HCT116 (cell line): ENCODE measurements around the gene NDUFAF7.

Experiments used
- EZH2 ChIP-seq: fragments of 200-600 bp; sonication (generic); IDR thresholded peaks from 2 replicates; pipeline ENCODE4 v1.6.1; 2017; ENCODE audit warnings: antibody characterized with exemption, mixed run types
- POLR2A ChIP-seq: IDR thresholded peaks from 2 replicates; pipeline ENCODE4 v1.7.0; 2011; ENCODE audit warnings: borderline replicate concordance; ENCODE audit not compliant: insufficient read depth, insufficient read length; ENCODE audit errors: extremely low read depth
- TF ChIP-seq, protein P1 (sequence below), 3 experiments: fragments of 200-600 bp in 1 of 3; sonication (generic) in 1 of 3; IDR thresholded peaks in 2 of 3; conservative IDR thresholded peaks in 1 of 3; 2 replicates each; pipeline ENCODE4 v1.5.1; 2012 to 2017; ENCODE audit warnings: low read depth in 2 of 3, low read length in 2 of 3, antibody characterized with exemption in 1 of 3, borderline replicate concordance in 1 of 3, control low read depth in 1 of 3, mild to moderate bottlenecking in 1 of 3, mixed read lengths in 1 of 3, mixed run types in 1 of 3, moderate library complexity in 1 of 3; ENCODE audit not compliant: insufficient read depth in 1 of 3

DNA sequence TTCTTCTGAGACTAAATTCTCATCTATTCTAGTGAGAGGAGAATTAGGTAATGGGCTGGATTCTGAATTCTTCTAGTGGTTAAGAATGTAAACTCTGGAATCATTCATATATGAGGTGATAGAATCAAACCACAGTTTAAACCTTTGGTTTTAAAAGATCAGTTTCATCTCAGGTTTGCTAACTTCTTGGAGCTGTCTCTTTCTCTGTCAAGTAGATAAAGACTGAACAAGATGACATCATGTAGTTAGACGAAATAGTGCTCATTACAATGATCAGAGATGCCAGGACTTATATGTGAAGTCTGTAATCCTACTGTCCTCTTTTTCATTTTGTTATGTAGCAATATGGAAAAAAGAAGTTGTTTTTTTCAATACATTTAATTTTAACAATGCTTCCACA is 30.2 kb upstream of the NDUFAF7 start:
- TF ChIP-seq EZH2 (no peak), POLR2A (no peak)
- TF ChIP-seq, protein P1, sequence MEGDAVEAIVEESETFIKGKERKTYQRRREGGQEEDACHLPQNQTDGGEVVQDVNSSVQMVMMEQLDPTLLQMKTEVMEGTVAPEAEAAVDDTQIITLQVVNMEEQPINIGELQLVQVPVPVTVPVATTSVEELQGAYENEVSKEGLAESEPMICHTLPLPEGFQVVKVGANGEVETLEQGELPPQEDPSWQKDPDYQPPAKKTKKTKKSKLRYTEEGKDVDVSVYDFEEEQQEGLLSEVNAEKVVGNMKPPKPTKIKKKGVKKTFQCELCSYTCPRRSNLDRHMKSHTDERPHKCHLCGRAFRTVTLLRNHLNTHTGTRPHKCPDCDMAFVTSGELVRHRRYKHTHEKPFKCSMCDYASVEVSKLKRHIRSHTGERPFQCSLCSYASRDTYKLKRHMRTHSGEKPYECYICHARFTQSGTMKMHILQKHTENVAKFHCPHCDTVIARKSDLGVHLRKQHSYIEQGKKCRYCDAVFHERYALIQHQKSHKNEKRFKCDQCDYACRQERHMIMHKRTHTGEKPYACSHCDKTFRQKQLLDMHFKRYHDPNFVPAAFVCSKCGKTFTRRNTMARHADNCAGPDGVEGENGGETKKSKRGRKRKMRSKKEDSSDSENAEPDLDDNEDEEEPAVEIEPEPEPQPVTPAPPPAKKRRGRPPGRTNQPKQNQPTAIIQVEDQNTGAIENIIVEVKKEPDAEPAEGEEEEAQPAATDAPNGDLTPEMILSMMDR (IDR thresholded peaks at IDR 0.05 in 2 of 3, conservative IDR thresholded peaks at IDR 0.05 in 1 of 3; ENCODE audit: borderline replicate concordance in 1 of 3, insufficient read depth in 1 of 3, low read depth in 2 of 3, low read length in 2 of 3) = no peak
